Sigmoid colon (tissue), 7 donors: ENCODE measurements around the gene SLC9A7. TPM values are rescaled to one million over a fixed set of nuclear protein-coding genes. Genes with fewer than 3 reads are reported as not detected.

Experiments used
- DNase-seq: peaks from one replicate; pipeline ENCODE4 v3.0.0-alpha.2; 2019
- H3K27ac ChIP-seq, 4 donors: fragments of 200-600 bp; sonication (generic); one replicate each; pipeline ENCODE4 v1.5.1; 2016 to 2019; ENCODE audit warnings: mild to moderate bottlenecking in 1 of 4
- H3K27me3 ChIP-seq, 3 donors: fragments of 200-600 bp; sonication (generic); one replicate each; pipeline ENCODE4 v1.5.1; 2019; ENCODE audit warnings: mild to moderate bottlenecking in 1 of 3
- H3K36me3 ChIP-seq, 4 donors: fragments of 200-600 bp; sonication (generic); one replicate each; pipeline ENCODE4 v1.5.1; 2016 to 2019
- H3K4me1 ChIP-seq, 4 donors: fragments of 200-600 bp; sonication (generic); one replicate each; pipeline ENCODE4 v1.5.1; 2017 to 2019
- H3K4me3 ChIP-seq, 4 donors: fragments of 200-600 bp; sonication (generic); one replicate each; pipeline ENCODE4 v1.5.1; 2017 to 2019; ENCODE audit warnings: mild to moderate bottlenecking in 2 of 4, moderate library complexity in 1 of 4
- H3K9me3 ChIP-seq, 4 donors: fragments of 200-600 bp in 3 of 4; sonication (generic) in 3 of 4; one replicate each; pipeline versions ENCODE4 v1.5.1 to v1.6.1; 2013 to 2019
- EP300 ChIP-seq, 4 donors: sonication (generic); formaldehyde crosslinking; IDR thresholded peaks; one replicate each; pipeline ENCODE4 v1.6.1; 2017; ENCODE audit warnings: antibody characterized with exemption in 4 of 4
- POLR2A ChIP-seq, 2 donors: fragments of 450-650 bp; IDR thresholded peaks; one replicate each; pipeline ENCODE4 v1.6.1; 2016; ENCODE audit warnings: antibody characterized with exemption in 2 of 2, mild to moderate bottlenecking in 2 of 2, moderate library complexity in 2 of 2
- POLR2AphosphoS5 ChIP-seq, 4 donors: sonication (generic); formaldehyde crosslinking; IDR thresholded peaks; one replicate each; pipeline ENCODE4 v1.6.1; 2017; ENCODE audit warnings: antibody characterized with exemption in 4 of 4
- WGBS, 2 donors: extraction: QIAGEN DNeasy Blood & Tissue Kit; methylation state at CpG; one replicate each; pipeline ENCODE4 v1.1.7; 2013; 5-methylcytosine and 5-hydroxymethylcytosine counted together
- intact Hi-C: fragments of 100-400 bp; cut with DNase I; formaldehyde crosslinking; loops from one replicate; pipeline ENCODE4 v1.15.1; 2023
- polyA plus RNA-seq, 3 donors: library from polyadenylated mRNA; stranded (reverse); fragments of 200-250 nt; gene quantifications; one replicate each; pipeline ENCODE4 v1.2.3, GENCODE V29; 2013
- total RNA-seq, 4 donors: library from RNA; depleted of rRNA; stranded (reverse); fragments of >200 nt; gene quantifications; one replicate each; pipeline ENCODE4 v1.1.0, GENCODE V29; 2016
- TF ChIP-seq, protein P1 (sequence below), 4 experiments: fragments of 450-650 bp in 3 of 4; fragments of 200-600 bp in 1 of 4; IDR thresholded peaks; one replicate each; pipeline ENCODE4 v1.5.1; 2016 to 2019; ENCODE audit warnings: antibody characterized with exemption in 4 of 4, mild to moderate bottlenecking in 3 of 4, moderate library complexity in 2 of 4
- donor health status: healthy with polysubstance abuse.
- donor health status: Bipolar disorder and iron deficiency.
- donor health status: healthy.

The SLC9A7 gene
- total and polyA plus RNA-seq, 7 donors: under 0.01 to 8.8 (median 2.9) TPM

DNA sequence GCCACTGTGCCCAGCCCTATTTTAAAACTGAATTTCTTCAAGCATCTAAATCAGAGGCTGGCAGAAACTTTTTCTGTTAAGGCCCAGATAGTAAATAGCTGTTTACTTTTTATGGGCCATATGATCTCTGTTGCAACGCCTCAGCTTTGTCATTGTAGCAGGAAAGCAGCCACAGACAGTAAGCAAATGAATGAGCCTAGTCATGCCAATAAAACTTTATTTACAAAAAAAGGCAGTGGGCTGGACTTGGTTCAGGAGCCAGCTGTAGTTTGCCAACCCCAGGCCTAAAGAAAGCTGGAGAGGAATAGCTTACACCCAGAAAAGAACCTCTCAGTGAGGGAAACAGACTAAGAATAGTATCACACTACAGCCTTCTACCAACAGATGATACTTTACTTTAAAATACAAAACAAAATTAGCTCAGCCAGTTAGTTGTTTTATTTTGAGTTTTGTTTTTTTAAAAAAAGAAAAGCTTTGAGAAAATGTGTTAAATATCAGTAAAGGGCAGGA lies 159.8 kb downstream of the SLC9A7 start:
- no peak overlapping the region for H3K27ac ChIP-seq
- TF ChIP-seq POLR2AphosphoS5 (IDR thresholded peaks at IDR 0.05) (no peak), POLR2A (IDR thresholded peaks at IDR 0.05) (no peak), EP300 (IDR thresholded peaks at IDR 0.05) (no peak)
- TF ChIP-seq, protein P1, sequence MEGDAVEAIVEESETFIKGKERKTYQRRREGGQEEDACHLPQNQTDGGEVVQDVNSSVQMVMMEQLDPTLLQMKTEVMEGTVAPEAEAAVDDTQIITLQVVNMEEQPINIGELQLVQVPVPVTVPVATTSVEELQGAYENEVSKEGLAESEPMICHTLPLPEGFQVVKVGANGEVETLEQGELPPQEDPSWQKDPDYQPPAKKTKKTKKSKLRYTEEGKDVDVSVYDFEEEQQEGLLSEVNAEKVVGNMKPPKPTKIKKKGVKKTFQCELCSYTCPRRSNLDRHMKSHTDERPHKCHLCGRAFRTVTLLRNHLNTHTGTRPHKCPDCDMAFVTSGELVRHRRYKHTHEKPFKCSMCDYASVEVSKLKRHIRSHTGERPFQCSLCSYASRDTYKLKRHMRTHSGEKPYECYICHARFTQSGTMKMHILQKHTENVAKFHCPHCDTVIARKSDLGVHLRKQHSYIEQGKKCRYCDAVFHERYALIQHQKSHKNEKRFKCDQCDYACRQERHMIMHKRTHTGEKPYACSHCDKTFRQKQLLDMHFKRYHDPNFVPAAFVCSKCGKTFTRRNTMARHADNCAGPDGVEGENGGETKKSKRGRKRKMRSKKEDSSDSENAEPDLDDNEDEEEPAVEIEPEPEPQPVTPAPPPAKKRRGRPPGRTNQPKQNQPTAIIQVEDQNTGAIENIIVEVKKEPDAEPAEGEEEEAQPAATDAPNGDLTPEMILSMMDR (IDR thresholded peaks at IDR 0.05): no peak
- no peaks in the 10 kb centered on the region for H3K9me3 ChIP-seq
- DNase-seq: no peak
- H3K4me1 ChIP-seq: no peaks in the 10 kb centered on the region
- intact Hi-C loops: no loop called here
- no peak overlapping the region for H3K4me3 ChIP-seq
- no peaks in the 10 kb centered on the region for H3K36me3 ChIP-seq
- no peaks in the 10 kb centered on the region for H3K27me3 ChIP-seq
- 56 to 59% methylated on average over 1 of the region's 1 CpG for WGBS, 2 donors

DNA sequence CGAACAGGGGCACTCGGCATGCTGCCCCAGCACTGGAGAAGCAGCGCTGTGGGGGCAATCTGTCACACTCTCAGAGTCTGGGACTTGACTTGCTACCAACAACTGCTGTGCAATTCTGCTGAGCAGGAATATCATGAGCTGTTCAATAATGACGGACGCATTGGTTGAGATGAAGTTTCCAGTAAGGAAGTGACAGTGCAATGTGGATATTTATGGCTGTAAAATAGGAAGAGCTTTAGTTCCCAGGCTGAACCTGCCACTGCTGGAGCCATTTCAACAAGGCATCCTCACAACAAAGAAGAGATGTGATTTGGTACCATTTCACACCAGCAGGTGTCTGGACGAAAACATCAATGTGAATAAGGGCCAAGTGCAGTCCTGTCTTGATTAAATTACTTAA lies 161.1 kb downstream of the SLC9A7 start:
- TF ChIP-seq, protein P1 (IDR thresholded peaks at IDR 0.05): no peak
- TF ChIP-seq POLR2A (IDR thresholded peaks at IDR 0.05): no peak
- no peak for TF ChIP-seq POLR2AphosphoS5 (IDR thresholded peaks at IDR 0.05)
- TF ChIP-seq EP300 (IDR thresholded peaks at IDR 0.05): no peak
- intact Hi-C loops: no loop called here
- no peaks in the 10 kb centered on the region for H3K27me3 ChIP-seq
- H3K36me3 ChIP-seq: no peaks in the 10 kb centered on the region
- H3K9me3 ChIP-seq: no peaks in the 10 kb centered on the region
- DNase-seq: no peak
- H3K4me1 ChIP-seq: no peaks in the 10 kb centered on the region
- H3K4me3 ChIP-seq: no peak overlapping the region
- no peak overlapping the region for H3K27ac ChIP-seq
- 79 to 93% methylated on average over 6 of the region's 6 CpGs for WGBS, 2 donors

DNA sequence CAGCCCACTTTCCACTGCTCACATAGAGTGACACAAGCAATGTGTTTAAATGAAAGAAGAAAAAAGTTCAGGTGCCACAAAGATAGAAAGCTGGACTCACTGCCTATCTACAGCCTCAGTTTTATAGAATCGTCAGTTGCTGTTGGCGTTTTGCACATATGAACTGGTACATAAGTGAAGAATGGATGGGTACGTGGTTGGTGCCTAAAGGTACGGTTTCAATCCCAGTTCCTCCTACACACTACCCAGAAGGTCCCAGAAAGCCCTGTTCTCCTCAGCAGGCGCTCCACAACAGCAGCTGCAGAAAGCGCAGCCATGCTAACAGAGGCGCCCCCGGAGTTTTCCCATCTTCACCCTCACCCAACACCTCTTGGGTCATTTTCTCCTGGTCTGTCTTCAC lies 161.7 kb downstream of the SLC9A7 start:
- no peak for DNase-seq
- Histone ChIP-seq H3K27me3 (no peaks in the 10 kb centered on the region), H3K4me1 (no peaks in the 10 kb centered on the region), H3K4me3 (no peak overlapping the region), H3K27ac (no peak overlapping the region), H3K36me3 (no peaks in the 10 kb centered on the region), H3K9me3 (no peaks in the 10 kb centered on the region)
- intact Hi-C loops: no loop called here
- WGBS, 2 donors: 91 to 97% methylated on average over 8 of the region's 8 CpGs
- no peak for TF ChIP-seq POLR2A (IDR thresholded peaks at IDR 0.05)
- TF ChIP-seq POLR2AphosphoS5 (IDR thresholded peaks at IDR 0.05): no peak
- no peak for TF ChIP-seq EP300 (IDR thresholded peaks at IDR 0.05)
- TF ChIP-seq, protein P1 (IDR thresholded peaks at IDR 0.05): no peak

DNA sequence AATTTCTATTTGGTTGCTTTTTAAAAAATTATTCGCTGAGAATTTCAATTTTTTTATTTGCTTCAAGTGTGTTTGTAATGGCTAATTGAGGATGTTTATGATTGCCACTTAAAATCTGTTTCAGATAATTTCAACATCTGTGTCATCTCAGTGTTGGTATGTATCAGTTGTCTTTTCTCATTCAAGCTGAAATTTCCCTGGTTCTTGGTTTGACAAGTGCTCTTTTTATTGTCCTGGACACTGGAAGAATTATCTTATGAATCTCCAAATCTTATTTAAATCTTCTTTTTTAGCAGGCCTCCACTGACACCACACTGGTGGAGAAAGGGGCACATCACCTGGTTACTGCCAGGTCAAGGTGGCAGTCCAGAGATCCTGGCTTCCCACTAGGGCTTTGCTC lies 163.8 kb downstream of the SLC9A7 start:
- Histone ChIP-seq H3K36me3 (no peaks in the 10 kb centered on the region), H3K9me3 (no peaks in the 10 kb centered on the region), H3K27ac (no peak overlapping the region), H3K4me1 (no peaks in the 10 kb centered on the region), H3K4me3 (no peak overlapping the region), H3K27me3 (no peaks in the 10 kb centered on the region)
- DNase-seq: no peak
- TF ChIP-seq, protein P1 (IDR thresholded peaks at IDR 0.05): no peak
- TF ChIP-seq POLR2AphosphoS5 (IDR thresholded peaks at IDR 0.05): no peak
- no peak for TF ChIP-seq EP300 (IDR thresholded peaks at IDR 0.05)
- no peak for TF ChIP-seq POLR2A (IDR thresholded peaks at IDR 0.05)
- intact Hi-C loops: no loop called here
- whole genome bisulfite sequencing, 2 donors: 82 to 91% methylated on average over 1 of the region's 1 CpG
